Measurements from ENCODE around the gene UBE2QL1.

- TF ChIP-seq CTCF (IDR thresholded peaks at IDR 0.05; ENCODE audit: insufficient read depth, low read length, poor library complexity, severe bottlenecking) (no peak), EZH2phosphoT487 (conservative IDR thresholded peaks at IDR 0.05; ENCODE audit: low read length) (no peak)
These were observed 38.2 kb upstream of the UBE2QL1 start for GRCh38 chr5:6410421-6410820.

All from SU-DHL-6 (cell line).